ENCODE measurements around the gene AXDND1.

DNA sequence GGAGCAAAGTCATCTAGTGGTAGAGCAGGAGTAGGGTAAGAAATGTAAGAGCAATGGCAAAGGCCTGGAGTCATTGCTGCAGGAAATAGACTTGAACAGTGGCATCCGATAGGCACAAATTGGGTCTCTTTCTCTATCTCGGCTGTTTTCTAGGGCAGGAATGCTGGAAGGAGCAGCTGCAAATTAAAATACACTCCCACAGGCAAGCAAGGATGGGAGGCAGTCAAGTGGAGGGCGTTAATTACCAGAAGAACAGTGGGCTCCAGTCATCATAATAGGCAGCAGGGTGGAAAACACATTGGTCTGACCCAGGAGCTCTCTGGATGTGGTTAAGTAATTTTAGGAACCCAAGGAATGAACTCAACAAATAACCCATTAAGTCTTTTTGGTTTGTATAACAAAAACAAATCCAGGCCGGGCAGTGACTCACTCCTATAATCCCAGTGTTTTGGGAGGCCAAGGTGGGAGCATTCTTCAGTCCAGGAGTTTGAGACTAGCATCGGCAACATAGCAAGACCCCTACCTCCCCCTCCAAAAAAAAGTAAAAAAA is 218.1 kb downstream of the AXDND1 start:
- no peak for TF ChIP-seq CTCF (IDR thresholded peaks at IDR 0.05; ENCODE audit: low read depth, low read length)
- TF ChIP-seq EZH2phosphoT487 (IDR thresholded peaks at IDR 0.05; ENCODE audit: low read depth) = no peak

All from OCI-LY3 (cell line).